Measurements from ENCODE around the gene GFRA1. TPM values are rescaled to one million over a fixed set of nuclear protein-coding genes. Genes with fewer than 3 reads are reported as not detected.
"Not testable (repeated sequence)": the region's sequence is repeated elsewhere in the genome, so short reads cannot be mapped to it uniquely, and the experiment has no call there.

The GFRA1 gene
- polyA plus RNA-seq, 3 donors from 2014 or later = not detected

DNA sequence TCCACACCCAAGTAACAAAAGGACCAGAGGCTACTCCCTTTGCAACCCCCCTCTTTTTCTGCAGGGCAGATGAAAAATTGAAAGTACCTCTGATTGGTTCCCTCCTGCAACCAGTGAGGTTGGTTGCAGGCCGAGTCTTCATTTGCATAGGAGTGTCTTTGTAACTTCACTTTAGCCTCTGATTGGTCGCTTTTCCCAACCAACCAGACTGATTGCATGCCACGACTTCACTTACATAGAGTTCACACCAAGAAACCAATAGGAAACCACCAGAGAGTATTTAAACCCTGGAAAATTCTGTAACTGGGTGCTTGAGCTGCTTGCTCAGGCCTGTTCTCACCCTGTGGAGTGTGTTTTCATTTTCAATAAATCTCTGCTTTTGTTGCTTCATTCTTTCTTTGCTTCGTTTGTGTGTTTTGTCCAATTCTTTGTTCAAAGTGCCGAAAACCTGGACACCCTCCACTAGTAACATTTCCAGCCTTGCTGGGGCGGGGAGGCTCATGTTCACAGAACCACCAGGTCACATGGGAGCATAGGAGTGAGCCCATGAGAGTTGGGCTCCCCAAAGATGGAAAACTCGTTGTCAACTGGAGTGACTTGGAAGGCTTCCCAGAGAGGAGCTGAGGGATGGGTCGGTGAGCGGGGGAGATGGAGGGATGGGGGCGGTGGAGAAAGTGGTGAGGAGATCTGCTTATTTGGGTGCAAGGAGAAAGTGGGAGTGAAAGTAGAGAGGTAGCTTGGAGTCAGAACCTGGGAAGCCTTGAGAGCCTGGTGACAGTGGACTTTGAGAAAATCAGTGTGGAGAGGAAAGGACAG lies 223.6 kb downstream of the GFRA1 start:
- peaks cover 0 to 3% (median 0%) of the 10 kb centered on the region in 3 donors for H3K27me3 Mint-ChIP-seq (ENCODE audit: low read depth in 3 of 3)
- H3K27ac Mint-ChIP-seq = no peak overlapping the region
- DNase-seq = no peak
- H3K36me3 Mint-ChIP-seq = no peaks in the 10 kb centered on the region
- no peaks in the 10 kb centered on the region for H3K4me1 Mint-ChIP-seq
- no peak overlapping the region for H3K4me3 Mint-ChIP-seq
- H3K9me3 Mint-ChIP-seq = peaks cover 0 to 8% (median 4%) of the 10 kb centered on the region in 6 donors

DNA sequence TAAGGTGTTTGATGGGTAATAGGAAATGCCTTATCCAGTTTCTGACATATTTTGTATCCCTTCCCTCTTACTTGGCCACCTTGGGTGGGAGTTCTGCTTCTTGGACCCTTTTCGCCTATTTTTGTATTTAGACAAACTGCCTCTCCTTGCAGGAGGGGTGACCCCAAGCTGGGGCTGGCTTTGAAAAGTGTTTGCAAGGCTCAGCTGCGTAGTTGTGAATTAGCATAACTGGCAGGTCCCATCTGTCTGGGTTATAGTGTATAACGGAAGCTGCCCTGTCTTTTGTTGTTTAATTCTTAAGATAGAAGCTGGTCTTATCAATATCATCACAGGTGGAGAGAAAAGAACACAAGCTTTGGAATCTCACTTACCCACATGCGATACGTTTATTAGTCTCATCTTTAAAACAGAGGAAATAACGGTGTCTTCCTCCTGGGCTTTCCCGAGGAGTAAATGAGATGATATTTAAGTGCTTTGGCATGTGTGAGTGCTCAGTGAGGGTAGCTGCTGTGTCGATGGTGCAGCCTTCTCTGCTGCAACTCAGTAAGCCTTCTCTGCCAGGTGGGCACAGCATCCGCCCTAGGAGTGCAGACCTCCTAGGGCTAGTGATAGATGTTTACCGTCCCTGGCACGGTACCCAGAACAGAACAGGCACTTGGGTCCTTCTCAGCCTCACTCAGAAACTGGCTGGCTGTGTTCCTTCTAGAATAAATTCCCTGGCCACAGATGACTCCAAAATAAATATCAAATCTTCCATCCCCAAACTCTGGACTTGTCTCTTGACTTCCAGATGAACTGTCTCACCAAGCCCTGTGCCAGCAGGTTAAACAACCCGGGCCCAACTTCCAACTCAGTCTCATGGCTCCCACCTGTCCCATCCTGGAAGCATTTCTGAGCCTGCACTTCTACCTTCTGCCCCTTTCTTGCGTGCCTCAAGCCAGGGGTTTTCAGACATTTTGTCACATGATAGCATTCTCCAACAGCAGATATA lies 227.3 kb downstream of the GFRA1 start:
- DNase-seq = no peak
- no peaks in the 10 kb centered on the region for H3K4me1 Mint-ChIP-seq
- H3K9me3 Mint-ChIP-seq = peaks cover 0 to 15% (median 7%) of the 10 kb centered on the region in 6 donors
- no peak overlapping the region for H3K4me3 Mint-ChIP-seq
- H3K36me3 Mint-ChIP-seq = no peaks in the 10 kb centered on the region
- H3K27ac Mint-ChIP-seq = no peak overlapping the region
- H3K27me3 Mint-ChIP-seq (ENCODE audit: low read depth in 3 of 3) = peaks cover 0 to 3% (median 0%) of the 10 kb centered on the region in 3 donors

DNA sequence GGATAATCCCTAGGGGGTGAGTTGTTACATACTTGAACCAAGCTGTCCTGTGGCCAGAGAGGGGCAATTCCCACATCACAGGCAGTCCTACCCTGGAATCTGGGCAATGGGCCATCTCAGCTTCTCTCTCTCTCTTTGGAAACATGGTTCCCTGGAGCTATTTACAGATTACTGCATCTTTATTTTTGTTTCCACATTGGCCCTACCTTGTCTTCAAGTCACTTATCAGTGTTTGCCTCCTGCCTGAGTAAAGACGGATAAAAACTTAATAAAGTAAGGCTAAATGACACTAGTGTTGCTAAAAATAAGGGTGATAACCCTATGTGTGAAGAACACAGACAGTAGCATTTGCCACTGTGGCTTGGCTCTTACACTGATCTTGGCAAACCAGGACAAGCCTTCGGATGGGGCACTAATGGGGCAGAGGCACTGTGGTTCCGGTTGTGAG lies 228.2 kb downstream of the GFRA1 start:
- H3K27ac Mint-ChIP-seq = no peak overlapping the region
- DNase-seq = no peak
- no peaks in the 10 kb centered on the region for H3K36me3 Mint-ChIP-seq
- no peaks in the 10 kb centered on the region for H3K4me1 Mint-ChIP-seq
- H3K27me3 Mint-ChIP-seq (ENCODE audit: low read depth in 3 of 3) = peaks cover 0 to 5% (median 0%) of the 10 kb centered on the region in 3 donors
- no peak overlapping the region for H3K4me3 Mint-ChIP-seq
- peaks cover 0 to 15% (median 6%) of the 10 kb centered on the region in 6 donors for H3K9me3 Mint-ChIP-seq

DNA sequence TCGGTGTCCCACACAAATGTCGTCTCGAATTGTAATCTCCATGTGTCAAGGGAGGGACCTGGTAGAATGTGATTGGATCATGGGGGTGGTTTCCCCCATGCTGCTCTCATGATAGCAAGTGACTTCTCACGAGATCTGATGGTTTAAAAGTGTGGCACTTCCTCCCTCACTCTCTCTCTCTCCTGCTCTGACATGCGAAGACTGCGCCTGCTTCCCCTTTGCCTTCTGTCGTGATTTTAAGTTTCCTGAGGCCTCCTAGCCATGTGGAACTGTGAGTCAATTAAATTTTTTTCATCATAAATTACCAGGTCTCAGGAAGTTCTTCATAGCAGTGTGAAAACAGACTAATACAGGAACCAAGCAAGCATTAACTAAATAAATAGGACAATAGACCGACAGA lies 229.1 kb downstream of the GFRA1 start:
- no peaks in the 10 kb centered on the region for H3K36me3 Mint-ChIP-seq
- H3K4me1 Mint-ChIP-seq = no peaks in the 10 kb centered on the region
- peaks cover 0 to 3% (median 0%) of the 10 kb centered on the region in 3 donors for H3K27me3 Mint-ChIP-seq (ENCODE audit: low read depth in 3 of 3)
- H3K27ac Mint-ChIP-seq = no peak overlapping the region
- H3K4me3 Mint-ChIP-seq = no peak overlapping the region
- peaks cover 0 to 18% (median 6%) of the 10 kb centered on the region in 6 donors for H3K9me3 Mint-ChIP-seq
- DNase-seq = no peak

DNA sequence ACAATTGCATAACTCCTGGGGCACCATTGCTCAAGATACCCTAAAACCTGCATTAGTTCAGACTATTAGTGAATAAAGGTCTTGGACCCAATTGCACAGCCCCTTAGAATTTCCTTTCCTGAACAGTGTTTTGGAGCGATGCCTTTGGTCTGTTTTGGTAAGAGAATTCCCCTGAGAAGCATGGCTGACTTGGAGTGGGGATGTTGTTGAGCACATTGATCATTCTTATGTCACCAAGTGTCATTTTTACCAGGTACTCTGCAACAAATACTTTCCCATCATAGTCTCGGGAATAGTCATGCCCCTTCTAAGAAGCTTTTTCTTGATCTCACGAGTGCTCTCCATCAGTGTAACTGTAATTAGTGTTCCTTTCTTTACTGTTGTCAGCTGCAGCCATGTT lies 229.7 kb downstream of the GFRA1 start:
- no peak overlapping the region for H3K4me3 Mint-ChIP-seq
- H3K36me3 Mint-ChIP-seq = no peaks in the 10 kb centered on the region
- H3K27me3 Mint-ChIP-seq (ENCODE audit: low read depth in 3 of 3) = peaks cover 0 to 3% (median 0%) of the 10 kb centered on the region in 3 donors
- peaks cover 0 to 18% (median 8%) of the 10 kb centered on the region in 6 donors for H3K9me3 Mint-ChIP-seq
- H3K27ac Mint-ChIP-seq = no peak overlapping the region
- no peak for DNase-seq
- no peaks in the 10 kb centered on the region for H3K4me1 Mint-ChIP-seq

DNA sequence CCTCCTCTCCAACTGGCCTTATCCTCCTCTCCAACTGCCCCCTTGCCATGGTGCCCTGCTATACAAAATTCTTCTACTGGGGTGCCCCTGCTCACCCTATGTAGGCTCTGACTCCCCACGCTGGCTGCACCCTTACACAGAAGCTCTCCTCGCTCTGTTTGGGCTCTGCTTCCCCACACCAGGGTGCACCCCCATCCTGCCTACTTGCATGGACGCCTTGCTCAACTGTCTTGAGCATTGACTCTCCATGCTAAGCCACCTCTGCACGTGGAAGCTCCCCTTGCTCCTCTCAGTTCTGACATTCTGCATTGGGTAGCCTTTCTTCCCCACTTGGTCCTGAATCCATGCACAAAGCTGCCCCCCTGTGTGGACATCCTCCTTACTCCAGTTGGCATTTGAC lies 231.1 kb downstream of the GFRA1 start:
- Mint-ChIP-seq H3K4me1 (no peaks in the 10 kb centered on the region), H3K27ac (no peak overlapping the region), H3K9me3 (peaks cover 0 to 24% (median 7%) of the 10 kb centered on the region in 6 donors), H3K36me3 (no peaks in the 10 kb centered on the region), H3K4me3 (no peak overlapping the region), H3K27me3 (ENCODE audit: low read depth in 3 of 3) (peaks cover 0 to 3% (median 0%) of the 10 kb centered on the region in 3 donors)
- no peak for DNase-seq

DNA sequence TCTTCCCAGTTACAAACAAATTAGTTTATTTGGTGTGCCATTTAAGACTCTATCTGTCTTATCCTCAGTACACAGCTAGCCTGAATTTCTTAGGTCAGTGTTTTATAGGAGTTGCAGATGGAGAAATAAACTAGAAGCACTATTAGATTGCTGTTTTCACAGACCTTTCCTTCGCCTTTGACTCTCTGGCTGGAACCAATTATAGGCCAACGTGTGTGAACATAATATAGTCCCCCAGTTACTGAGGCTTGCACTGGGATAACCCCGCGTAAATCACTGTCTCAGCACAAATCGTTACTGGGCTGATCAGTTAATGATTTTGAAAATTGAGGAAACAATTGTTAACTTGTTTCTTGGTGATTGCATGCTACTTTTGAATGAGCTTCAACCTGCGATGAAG lies 233.4 kb downstream of the GFRA1 start:
- no peak overlapping the region for H3K27ac Mint-ChIP-seq
- no peak overlapping the region for H3K4me3 Mint-ChIP-seq
- peaks cover 1 to 28% (median 10%) of the 10 kb centered on the region in 6 donors for H3K9me3 Mint-ChIP-seq
- no peak for DNase-seq
- H3K27me3 Mint-ChIP-seq (ENCODE audit: low read depth in 3 of 3) = peaks cover 0 to 3% (median 1%) of the 10 kb centered on the region in 3 donors
- H3K4me1 Mint-ChIP-seq = no peaks in the 10 kb centered on the region
- no peaks in the 10 kb centered on the region for H3K36me3 Mint-ChIP-seq

DNA sequence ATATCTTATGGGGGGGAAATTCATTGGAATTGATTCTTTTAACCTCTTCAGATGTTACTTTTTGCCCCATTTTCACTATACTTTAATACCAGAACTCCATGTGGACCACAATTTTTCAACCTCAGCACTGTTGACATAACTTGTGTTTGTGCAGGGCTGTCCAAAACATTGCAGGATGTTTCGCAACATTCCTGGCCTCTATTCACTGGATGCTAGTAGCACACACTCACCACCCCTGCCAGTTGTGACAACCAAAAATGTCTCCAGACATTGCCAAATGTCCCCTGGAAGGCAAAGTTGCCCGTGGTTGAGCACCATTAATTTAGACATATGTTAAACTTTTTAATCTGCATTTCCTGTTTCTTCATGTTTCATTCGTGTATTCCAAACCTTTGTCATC lies 234.7 kb downstream of the GFRA1 start:
- DNase-seq = no peak
- Mint-ChIP-seq H3K9me3 (peaks cover 3 to 32% (median 12%) of the 10 kb centered on the region in 6 donors), H3K4me3 (no peak overlapping the region), H3K4me1 (no peaks in the 10 kb centered on the region), H3K36me3 (no peaks in the 10 kb centered on the region), H3K27ac (no peak overlapping the region), H3K27me3 (ENCODE audit: low read depth in 3 of 3) (peaks cover 0 to 3% (median 1%) of the 10 kb centered on the region in 3 donors)

DNA sequence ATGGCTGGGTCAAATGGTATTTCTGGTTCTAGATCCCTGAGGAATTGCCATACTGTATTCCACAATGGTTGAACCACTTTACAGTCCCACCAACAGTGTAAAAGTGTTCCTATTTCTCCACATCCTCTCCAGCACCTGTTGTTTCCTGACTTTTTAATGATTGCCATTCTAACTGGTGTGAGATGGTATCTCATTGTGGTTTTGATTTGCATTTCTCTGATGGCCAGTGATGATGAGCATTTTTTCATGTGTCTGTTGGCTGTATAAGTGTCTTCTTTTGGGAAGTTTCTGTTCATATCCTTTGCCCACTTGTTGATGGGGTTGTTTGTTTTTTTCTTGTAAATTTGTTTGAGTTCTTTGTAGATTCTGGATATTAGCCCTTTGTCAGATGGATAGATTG lies 237.6 kb downstream of the GFRA1 start:
- DNase-seq; H3K27ac Mint-ChIP-seq; H3K4me3 Mint-ChIP-seq; H3K36me3 Mint-ChIP-seq; H3K4me1 Mint-ChIP-seq; H3K27me3 Mint-ChIP-seq (ENCODE audit: low read depth in 3 of 3): not testable (repeated sequence)
- H3K9me3 Mint-ChIP-seq = peaks cover 13 to 30% (median 15%) of the 10 kb centered on the region in 6 donors

DNA sequence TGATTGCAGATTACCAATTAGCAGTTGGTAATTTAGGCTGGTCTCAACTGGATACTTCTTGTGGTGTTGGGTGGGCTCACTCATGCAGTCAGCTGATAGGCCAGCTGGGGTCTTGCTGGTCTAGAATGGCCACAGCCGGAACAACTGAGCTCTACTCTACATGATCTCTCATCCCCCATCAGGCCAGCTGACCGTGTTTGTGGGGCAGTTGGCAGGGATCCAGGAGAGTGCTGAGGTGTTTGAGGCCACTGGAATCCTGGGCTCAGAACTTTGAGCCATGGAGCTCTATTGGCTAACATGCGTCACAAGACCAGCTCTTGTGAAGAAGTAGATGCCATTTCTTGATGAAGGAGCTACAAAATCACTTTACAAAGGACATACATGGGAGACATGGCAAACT lies 242.4 kb downstream of the GFRA1 start:
- Mint-ChIP-seq H3K4me3 (no peak overlapping the region), H3K27me3 (ENCODE audit: low read depth in 3 of 3) (peaks cover 0 to 7% (median 0%) of the 10 kb centered on the region in 3 donors), H3K36me3 (peaks cover 0 to 3% (median 0%) of the 10 kb centered on the region in 3 donors), H3K27ac (no peak overlapping the region), H3K9me3 (peaks cover 8 to 30% (median 19%) of the 10 kb centered on the region in 6 donors), H3K4me1 (no peaks in the 10 kb centered on the region)
- no peak for DNase-seq

DNA sequence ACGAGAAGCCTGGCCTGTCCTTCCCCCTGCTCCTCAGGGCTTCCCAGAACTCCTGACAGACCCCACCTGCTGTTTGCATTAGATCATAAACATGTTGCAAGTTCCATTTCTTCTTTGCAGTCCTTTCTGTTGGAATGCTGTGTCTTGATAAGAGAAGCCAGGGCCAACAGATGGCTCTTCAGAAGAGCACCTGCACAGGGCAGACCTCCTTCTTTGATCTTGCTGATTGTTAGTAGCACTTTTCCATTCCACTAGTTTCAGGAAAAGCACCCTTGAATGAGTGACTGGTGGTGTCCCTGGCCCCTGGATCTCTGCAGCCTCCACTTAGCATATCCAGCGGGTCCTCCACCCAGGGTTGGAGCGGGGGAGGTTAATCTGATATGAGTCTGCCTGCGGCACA lies 243.2 kb downstream of the GFRA1 start:
- Mint-ChIP-seq H3K27ac (no peak overlapping the region), H3K4me3 (no peak overlapping the region), H3K4me1 (no peaks in the 10 kb centered on the region), H3K36me3 (peaks cover 0 to 3% (median 0%) of the 10 kb centered on the region in 3 donors), H3K9me3 (peaks cover 6 to 35% (median 19%) of the 10 kb centered on the region in 6 donors), H3K27me3 (ENCODE audit: low read depth in 3 of 3) (peaks cover 0 to 7% (median 1%) of the 10 kb centered on the region in 3 donors)
- no peak for DNase-seq

DNA sequence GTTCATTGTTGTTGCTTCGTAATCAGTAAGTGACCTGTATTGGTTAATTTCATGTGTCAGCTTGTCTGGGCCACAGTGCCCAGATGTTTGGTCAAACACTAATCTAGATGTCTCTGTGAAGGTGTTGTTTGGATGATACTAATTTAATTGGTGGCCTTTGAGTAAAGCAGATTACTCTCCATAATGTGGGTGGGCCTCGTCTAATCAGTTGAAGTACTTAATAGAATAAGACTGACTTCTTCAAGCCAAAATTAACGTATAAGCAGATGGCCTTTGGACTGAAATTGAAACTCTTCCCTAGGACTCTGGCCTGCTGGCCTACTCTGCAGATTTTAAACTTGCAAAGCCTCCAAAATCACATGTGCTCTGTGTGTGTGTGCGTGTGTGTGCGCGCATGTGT lies 245.7 kb downstream of the GFRA1 start:
- peaks cover 0 to 3% (median 0%) of the 10 kb centered on the region in 3 donors for H3K36me3 Mint-ChIP-seq
- H3K4me1 Mint-ChIP-seq = no peaks in the 10 kb centered on the region
- no peak overlapping the region for H3K27ac Mint-ChIP-seq
- peaks cover 0 to 25% (median 11%) of the 10 kb centered on the region in 6 donors for H3K9me3 Mint-ChIP-seq
- no peak for DNase-seq
- peaks cover 0 to 2% (median 1%) of the 10 kb centered on the region in 3 donors for H3K27me3 Mint-ChIP-seq (ENCODE audit: low read depth in 3 of 3)
- no peak overlapping the region for H3K4me3 Mint-ChIP-seq

DNA sequence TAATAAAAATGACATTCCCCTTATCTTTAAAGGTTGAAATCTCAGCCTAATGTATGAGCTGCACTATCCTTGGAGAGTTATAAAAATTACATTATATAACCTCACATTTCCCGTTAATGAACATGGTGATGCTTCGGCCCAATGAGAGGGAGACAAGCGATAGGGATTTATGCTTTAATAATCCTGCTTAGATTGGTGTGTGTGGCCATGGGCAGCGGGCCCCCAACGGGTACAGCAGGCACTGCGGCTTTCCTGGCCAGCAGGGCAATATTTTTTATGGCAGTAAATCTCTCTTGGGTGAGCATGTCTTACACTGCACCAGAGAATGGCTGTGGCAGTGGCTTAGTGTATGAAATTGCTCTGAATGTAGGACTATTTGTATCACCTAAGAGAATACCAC lies 246.3 kb downstream of the GFRA1 start:
- no peak overlapping the region for H3K27ac Mint-ChIP-seq
- no peaks in the 10 kb centered on the region for H3K4me1 Mint-ChIP-seq
- no peak for DNase-seq
- H3K27me3 Mint-ChIP-seq (ENCODE audit: low read depth in 3 of 3) = peaks cover 0 to 2% (median 1%) of the 10 kb centered on the region in 3 donors
- H3K36me3 Mint-ChIP-seq = peaks cover 0 to 3% (median 0%) of the 10 kb centered on the region in 3 donors
- H3K9me3 Mint-ChIP-seq = peaks cover 0 to 25% (median 11%) of the 10 kb centered on the region in 6 donors
- H3K4me3 Mint-ChIP-seq = no peak overlapping the region

Data from immature natural killer cell (primary cell).